Thoracic aorta (tissue), 2 donors: ENCODE data around the gene SEZ6L. TPM values are rescaled to one million over a fixed set of nuclear protein-coding genes. Genes with fewer than 3 reads are reported as not detected.

Source experiments
- ATAC-seq: fragments of 150-250 bp; one replicate; pipeline ENCODE4 v1.8.0; 2017; ENCODE audit warnings: low read depth; ENCODE audit not compliant: insufficient number of reproducible peaks, low FRiP score
- DNase-seq: peaks from one replicate; pipeline ENCODE4 v3.0.0-alpha.2; 2020; ENCODE audit warnings: low spot score
- H3K27ac ChIP-seq, 2 donors: fragments of 200-600 bp; sonication (generic); 1 replicate in 1 of 2; 2 replicates in 1 of 2; pipeline ENCODE4 v1.5.1; 2016; ENCODE audit warnings: mild to moderate bottlenecking in 2 of 2, moderate library complexity in 2 of 2
- H3K27me3 ChIP-seq: fragments of 200-600 bp; sonication (generic); replicated peaks from 2 replicates; pipeline ENCODE4 v1.6.0; 2016; ENCODE audit warnings: mild to moderate bottlenecking; ENCODE audit not compliant: insufficient read depth
- H3K36me3 ChIP-seq: fragments of 200-600 bp; sonication (generic); one replicate; pipeline ENCODE4 v1.5.1; 2016
- H3K4me1 ChIP-seq, 2 donors: fragments of 200-600 bp; sonication (generic); 1 replicate in 1 of 2; 2 replicates in 1 of 2; pipeline versions ENCODE4 v1.5.1 to v1.6.0; 2016; ENCODE audit warnings: low read depth in 2 of 2, mild to moderate bottlenecking in 1 of 2; ENCODE audit not compliant: control insufficient read depth in 1 of 2
- H3K4me3 ChIP-seq: fragments of 200-600 bp; sonication (generic); 2 replicates; pipeline ENCODE4 v1.5.1; 2016; ENCODE audit warnings: mild to moderate bottlenecking
- H3K9me3 ChIP-seq: fragments of 200-600 bp; sonication (generic); 2 replicates; pipeline ENCODE4 v1.5.1; 2016
- CTCF ChIP-seq: fragments of 200-600 bp; sonication (generic); IDR thresholded peaks from one replicate; pipeline ENCODE4 v1.5.1; 2019; ENCODE audit warnings: antibody characterized with exemption
- total RNA-seq, 2 donors: library from RNA; depleted of rRNA; stranded (reverse); fragments of >200 nt; gene quantifications; one replicate each; pipeline versions ENCODE4 v1.1.0 to v1.2.3, GENCODE V29; 2016

SEZ6L gene
- total RNA-seq, 2 donors from 2014 or later, result 0.21 TPM; not detected in 1

- Histone ChIP-seq H3K4me1 (no peaks in the 10 kb centered on the region), H3K27me3 (no peaks in the 10 kb centered on the region), H3K36me3 (no peaks in the 10 kb centered on the region), H3K27ac (no peak overlapping the region), H3K4me3 (no peak overlapping the region), H3K9me3 (no peaks in the 10 kb centered on the region)
- no peak for TF ChIP-seq CTCF
- ATAC-seq, result no peak
- no peak for DNase-seq
Measured at GRCh38 chr22:26298605-26299310, 129.5 kb downstream of the SEZ6L start.

GRCh38 chr22:26302726-26303125 is 133.5 kb downstream of the SEZ6L start:
- no peak overlapping the region for H3K27ac ChIP-seq
- H3K27me3 ChIP-seq, result no peaks in the 10 kb centered on the region
- ATAC-seq (no peak), DNase-seq (no peak)
- no peak for TF ChIP-seq CTCF
- H3K4me3 ChIP-seq, result no peak overlapping the region
- H3K9me3 ChIP-seq, result no peaks in the 10 kb centered on the region
- no peaks in the 10 kb centered on the region for H3K36me3 ChIP-seq
- no peaks in the 10 kb centered on the region for H3K4me1 ChIP-seq

- H3K4me3 ChIP-seq, result no peak overlapping the region
- TF ChIP-seq CTCF, result no peak
- H3K27ac ChIP-seq, result no peak overlapping the region
- no peaks in the 10 kb centered on the region for H3K9me3 ChIP-seq
- no peak for ATAC-seq
- no peaks in the 10 kb centered on the region for H3K27me3 ChIP-seq
- no peaks in the 10 kb centered on the region for H3K4me1 ChIP-seq
- no peaks in the 10 kb centered on the region for H3K36me3 ChIP-seq
- DNase-seq, result no peak
Measured at GRCh38 chr22:26303475-26303874, 134.2 kb downstream of the SEZ6L start.

- H3K36me3 ChIP-seq, result no peaks in the 10 kb centered on the region
- ATAC-seq, result no peak
- no peak for DNase-seq
- H3K9me3 ChIP-seq, result no peaks in the 10 kb centered on the region
- TF ChIP-seq CTCF, result no peak
- H3K27ac ChIP-seq, result no peak overlapping the region
- H3K27me3 ChIP-seq, result no peaks in the 10 kb centered on the region
- H3K4me3 ChIP-seq, result no peak overlapping the region
- H3K4me1 ChIP-seq, result no peaks in the 10 kb centered on the region
Measured at GRCh38 chr22:26304730-26305129, 135.5 kb downstream of the SEZ6L start.

- Histone ChIP-seq H3K27ac (no peak overlapping the region), H3K27me3 (no peaks in the 10 kb centered on the region), H3K9me3 (no peaks in the 10 kb centered on the region), H3K36me3 (no peaks in the 10 kb centered on the region), H3K4me3 (no peak overlapping the region), H3K4me1 (no peaks in the 10 kb centered on the region)
- TF ChIP-seq CTCF, result no peak
- ATAC-seq (no peak), DNase-seq (no peak)
Measured at GRCh38 chr22:26308467-26308866, 139.2 kb downstream of the SEZ6L start.
